Endothelial cell (in vitro differentiated cells): ENCODE data around the gene NUDT3. TPM values are rescaled to one million over a fixed set of nuclear protein-coding genes. Genes with fewer than 3 reads are reported as not detected.
"Not testable (repeated sequence)": the region's sequence is repeated elsewhere in the genome, so short reads cannot be mapped to it uniquely, and the experiment has no call there.

ENCODE experiments used
- DNase-seq: peaks from one replicate; pipeline ENCODE4 v3.0.0; 2021; ENCODE audit warnings: low spot score
- H3K27ac Mint-ChIP-seq: one replicate; pipeline ENCODE4 v1.8.0; 2021; ENCODE audit warnings: mixed read lengths, inconsistent platforms; ENCODE audit not compliant: unreplicated experiment
- H3K27me3 Mint-ChIP-seq: one replicate; pipeline ENCODE4 v1.8.0; 2021; ENCODE audit warnings: mild to moderate bottlenecking, moderate library complexity, mixed read lengths, inconsistent platforms; ENCODE audit not compliant: unreplicated experiment
- H3K36me3 Mint-ChIP-seq: one replicate; pipeline ENCODE4 v1.8.0; 2021; ENCODE audit warnings: mild to moderate bottlenecking, low read depth, mixed read lengths, inconsistent platforms; ENCODE audit not compliant: unreplicated experiment
- H3K4me1 Mint-ChIP-seq: one replicate; pipeline ENCODE4 v1.8.0; 2021; ENCODE audit warnings: mild to moderate bottlenecking, mixed read lengths, inconsistent platforms; ENCODE audit not compliant: unreplicated experiment
- H3K4me3 Mint-ChIP-seq: one replicate; pipeline ENCODE4 v1.8.0; 2021; ENCODE audit warnings: mild to moderate bottlenecking, mixed read lengths, inconsistent platforms; ENCODE audit not compliant: unreplicated experiment
- H3K9me3 Mint-ChIP-seq: one replicate; pipeline ENCODE4 v1.8.0; 2021; ENCODE audit warnings: mixed read lengths, inconsistent platforms; ENCODE audit not compliant: unreplicated experiment
- total RNA-seq: library from RNA; stranded (reverse); fragmentation: NEBNext Ultra II Directional; extraction: Animal tissue kit (Norgen Biotek cat#: 25700); gene quantifications from one replicate; pipeline ENCODE4 v1.2.1, GENCODE V29; 2021; ENCODE audit not compliant: unreplicated experiment
- TF ChIP-seq, protein P1 (sequence below): fragments of 200-600 bp; sonication (generic); IDR thresholded peaks from one replicate; pipeline ENCODE4 v1.5.0; 2021; ENCODE audit warnings: antibody characterized with exemption; ENCODE audit not compliant: unreplicated experiment

Gene NUDT3
- total RNA-seq, 1 donor from 2014 or later: 52.0 TPM

DNA sequence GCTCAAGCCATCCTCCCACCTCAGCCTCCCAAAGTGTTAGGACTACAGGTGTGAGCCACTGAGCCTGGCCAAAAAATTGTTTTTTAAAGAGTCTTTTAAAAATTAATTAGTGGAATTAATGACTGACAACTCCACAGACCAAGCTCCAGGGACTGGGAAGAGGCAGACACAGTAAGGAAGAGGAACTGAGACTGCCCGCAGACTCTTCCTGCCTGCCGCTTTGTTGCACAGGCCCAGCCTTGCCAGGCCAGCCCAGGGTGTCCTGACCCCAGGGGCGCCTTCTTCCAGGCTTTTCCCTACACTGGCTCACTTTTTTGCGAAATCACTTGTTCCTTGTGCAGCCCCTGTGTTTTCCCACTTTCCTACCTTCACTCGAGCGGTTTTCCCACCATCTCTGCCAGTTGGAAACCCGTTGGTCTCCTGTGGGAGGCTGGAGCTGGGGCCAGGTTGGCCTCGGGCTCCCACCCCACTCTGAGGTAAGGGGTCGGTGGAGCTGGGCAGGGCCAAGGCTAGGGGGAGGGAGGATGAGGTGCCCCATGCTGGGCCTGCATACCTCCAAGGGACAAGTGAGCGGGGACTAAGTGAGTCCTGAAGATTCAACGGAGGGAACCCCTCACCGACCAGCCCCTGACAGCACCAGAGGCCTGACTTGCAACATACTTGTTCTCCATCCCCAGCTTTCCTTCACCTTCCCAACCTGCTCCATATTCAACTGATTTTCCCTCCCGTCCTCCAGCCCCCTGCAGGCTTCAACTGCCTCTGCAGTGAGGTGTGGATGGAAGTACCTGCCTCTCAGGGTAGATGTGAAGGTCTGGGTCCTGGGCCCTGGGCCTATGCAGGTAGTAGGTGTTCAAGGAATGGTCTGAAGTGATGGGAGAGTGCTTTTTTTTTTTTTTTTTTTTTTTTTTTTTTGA is 120.2 kb downstream of the NUDT3 start:
- H3K27ac Mint-ChIP-seq: peak overlapping the region; percentile 94
- peak; percentile 22 for DNase-seq
- no peak overlapping the region for H3K4me3 Mint-ChIP-seq
- H3K36me3 Mint-ChIP-seq: peaks cover 4% of the 10 kb centered on the region
- TF ChIP-seq, protein P1, sequence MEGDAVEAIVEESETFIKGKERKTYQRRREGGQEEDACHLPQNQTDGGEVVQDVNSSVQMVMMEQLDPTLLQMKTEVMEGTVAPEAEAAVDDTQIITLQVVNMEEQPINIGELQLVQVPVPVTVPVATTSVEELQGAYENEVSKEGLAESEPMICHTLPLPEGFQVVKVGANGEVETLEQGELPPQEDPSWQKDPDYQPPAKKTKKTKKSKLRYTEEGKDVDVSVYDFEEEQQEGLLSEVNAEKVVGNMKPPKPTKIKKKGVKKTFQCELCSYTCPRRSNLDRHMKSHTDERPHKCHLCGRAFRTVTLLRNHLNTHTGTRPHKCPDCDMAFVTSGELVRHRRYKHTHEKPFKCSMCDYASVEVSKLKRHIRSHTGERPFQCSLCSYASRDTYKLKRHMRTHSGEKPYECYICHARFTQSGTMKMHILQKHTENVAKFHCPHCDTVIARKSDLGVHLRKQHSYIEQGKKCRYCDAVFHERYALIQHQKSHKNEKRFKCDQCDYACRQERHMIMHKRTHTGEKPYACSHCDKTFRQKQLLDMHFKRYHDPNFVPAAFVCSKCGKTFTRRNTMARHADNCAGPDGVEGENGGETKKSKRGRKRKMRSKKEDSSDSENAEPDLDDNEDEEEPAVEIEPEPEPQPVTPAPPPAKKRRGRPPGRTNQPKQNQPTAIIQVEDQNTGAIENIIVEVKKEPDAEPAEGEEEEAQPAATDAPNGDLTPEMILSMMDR: no peak
- H3K9me3 Mint-ChIP-seq: no peaks in the 10 kb centered on the region
- H3K4me1 Mint-ChIP-seq: peaks cover 46% of the 10 kb centered on the region
- H3K27me3 Mint-ChIP-seq: peaks cover 8% of the 10 kb centered on the region

DNA sequence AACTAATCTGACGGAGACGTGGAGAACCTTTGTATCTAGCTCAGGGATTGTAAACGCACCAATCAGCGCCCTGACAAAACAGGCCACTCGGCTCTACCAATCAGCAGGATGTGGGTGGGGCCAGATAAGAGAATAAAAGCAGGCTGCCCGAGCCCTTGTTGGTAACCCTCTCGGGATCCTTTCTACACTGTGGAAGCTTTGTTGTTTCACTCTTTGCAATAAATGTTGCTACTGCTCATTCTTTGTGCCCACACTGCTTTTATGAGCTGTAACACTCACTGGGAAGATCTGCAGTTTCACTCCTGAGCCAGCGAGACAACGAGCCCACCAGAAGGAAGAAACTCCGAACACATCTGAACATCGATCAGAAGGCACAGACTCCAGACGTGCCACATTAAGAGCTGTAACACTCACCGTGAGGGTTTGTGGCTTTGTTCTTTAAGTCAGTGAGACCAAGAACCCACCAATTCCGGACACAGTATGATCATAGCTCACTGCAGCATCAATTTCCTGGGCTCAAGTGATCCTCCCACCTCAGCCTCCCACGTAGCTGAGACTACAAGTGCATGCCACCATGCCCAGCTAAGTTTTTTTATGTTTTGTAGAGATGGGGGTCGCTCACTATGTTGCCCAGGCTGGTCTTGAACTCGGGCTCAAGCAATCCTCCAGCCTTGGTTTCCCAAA is 122.7 kb downstream of the NUDT3 start:
- not testable (repeated sequence) for H3K36me3 Mint-ChIP-seq, H3K27me3 Mint-ChIP-seq, H3K9me3 Mint-ChIP-seq, DNase-seq, H3K4me3 Mint-ChIP-seq, H3K27ac Mint-ChIP-seq
- H3K4me1 Mint-ChIP-seq: peaks cover 28% of the 10 kb centered on the region

DNA sequence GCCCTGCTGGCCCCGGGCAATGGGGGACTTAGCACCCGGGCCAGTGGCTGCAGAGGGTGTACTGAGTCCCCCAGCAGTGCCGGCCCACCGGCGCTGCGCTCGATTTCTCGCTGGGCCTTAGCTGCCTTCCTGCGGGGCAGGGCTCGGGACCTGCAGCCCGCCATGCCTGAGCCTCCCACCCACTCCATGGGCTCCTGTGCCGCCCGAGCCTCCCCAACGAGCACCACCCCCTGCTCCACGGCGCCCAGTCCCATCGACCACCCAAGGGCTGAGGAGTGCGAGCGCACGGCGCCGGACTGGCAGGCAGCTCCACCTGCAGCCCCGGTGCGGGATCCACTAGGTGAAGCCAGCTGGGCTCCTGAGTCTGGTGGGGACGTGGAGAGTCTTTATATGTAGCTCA is 123.3 kb downstream of the NUDT3 start:
- not testable (repeated sequence) for H3K4me3 Mint-ChIP-seq, DNase-seq, H3K27me3 Mint-ChIP-seq, H3K27ac Mint-ChIP-seq, H3K9me3 Mint-ChIP-seq
- Mint-ChIP-seq H3K36me3 (peaks cover 15% of the 10 kb centered on the region), H3K4me1 (peaks cover 23% of the 10 kb centered on the region)

DNA sequence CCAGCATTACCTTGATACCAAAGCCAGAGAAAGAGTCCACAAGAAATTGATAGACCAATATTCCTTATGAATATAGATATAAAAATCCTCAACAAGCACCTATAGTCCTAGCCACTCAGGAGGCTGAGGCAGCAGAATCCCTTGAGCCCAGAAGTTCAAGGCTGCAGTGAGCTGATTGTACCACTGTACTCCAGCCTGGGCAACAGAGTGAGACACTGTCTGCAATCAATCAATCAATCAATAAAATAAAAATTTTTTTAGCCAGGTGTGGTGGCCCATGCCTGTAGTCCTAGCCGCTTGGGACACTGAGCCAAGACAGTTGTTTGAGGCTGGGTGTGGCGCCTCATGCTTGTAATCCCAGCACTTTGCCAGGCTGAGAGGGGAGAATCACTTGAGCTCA is 124.7 kb downstream of the NUDT3 start:
- TF ChIP-seq, protein P1: no peak
- H3K4me1 Mint-ChIP-seq: peaks cover 11% of the 10 kb centered on the region
- H3K36me3 Mint-ChIP-seq: peaks cover 24% of the 10 kb centered on the region
- H3K9me3 Mint-ChIP-seq: no peaks in the 10 kb centered on the region
- H3K27ac Mint-ChIP-seq: no peak overlapping the region
- no peak for DNase-seq
- peaks cover 4% of the 10 kb centered on the region for H3K27me3 Mint-ChIP-seq
- H3K4me3 Mint-ChIP-seq: no peak overlapping the region

DNA sequence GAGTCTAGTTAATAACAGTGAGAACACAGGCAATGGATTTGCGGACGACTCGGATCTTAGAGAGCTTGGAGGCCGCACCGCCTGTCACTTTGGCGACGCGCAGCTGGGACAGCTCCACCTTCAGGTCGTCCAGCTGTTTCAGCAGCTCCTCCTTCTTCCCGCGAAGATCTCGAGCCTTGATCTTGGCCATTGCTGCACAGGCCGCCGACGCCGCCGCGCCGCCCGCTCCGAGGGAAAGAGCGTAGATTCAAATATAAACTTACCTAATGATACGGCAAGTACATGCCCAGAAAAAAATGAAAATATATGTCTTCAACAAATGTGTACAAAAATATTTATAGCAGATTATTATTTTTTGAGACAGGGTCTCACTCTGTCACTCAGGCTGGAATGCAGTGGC is 129.0 kb downstream of the NUDT3 start:
- not testable (repeated sequence) for H3K4me1 Mint-ChIP-seq

DNA sequence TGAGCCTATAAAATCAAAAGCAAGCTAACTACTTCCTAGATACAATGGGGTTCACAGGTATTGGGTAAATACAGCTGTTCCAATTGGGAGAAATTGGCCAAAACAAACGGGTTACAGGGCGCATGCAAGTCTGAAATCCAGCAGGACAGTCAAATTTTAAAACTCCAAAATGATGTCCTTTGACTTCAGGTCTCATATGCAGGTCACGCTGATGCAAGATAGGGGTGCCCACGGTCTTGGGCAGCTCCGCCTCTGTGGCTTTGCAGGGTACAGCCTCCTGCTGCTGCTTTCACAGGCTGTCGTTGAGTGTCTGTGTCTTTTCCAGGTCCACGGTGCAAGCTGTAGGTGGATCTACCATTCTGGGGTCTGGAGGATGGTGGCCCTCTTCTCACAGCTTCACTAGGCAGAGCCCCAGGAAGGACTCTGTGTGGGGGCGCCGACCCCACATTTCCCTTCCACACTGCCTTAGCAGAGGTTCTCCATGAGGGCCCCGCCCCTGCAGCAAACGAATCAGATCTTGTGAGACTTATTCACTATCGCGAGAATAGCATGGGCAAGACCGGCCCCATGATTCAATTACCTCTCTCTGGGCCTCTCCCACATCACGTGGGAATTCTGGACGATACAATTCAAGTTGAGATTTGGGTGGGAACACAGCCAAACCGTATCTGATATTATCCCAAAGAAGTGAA is 131.7 kb downstream of the NUDT3 start:
- H3K4me3 Mint-ChIP-seq: no peak overlapping the region
- peaks cover 31% of the 10 kb centered on the region for H3K36me3 Mint-ChIP-seq
- H3K4me1 Mint-ChIP-seq: no peaks in the 10 kb centered on the region
- no peak overlapping the region for H3K27ac Mint-ChIP-seq
- TF ChIP-seq, protein P1: no peak
- H3K9me3 Mint-ChIP-seq: no peaks in the 10 kb centered on the region
- DNase-seq: no peak
- H3K27me3 Mint-ChIP-seq: no peaks in the 10 kb centered on the region

More for the DNA sequence above, 129.0 kb downstream of the NUDT3 start:
- H3K9me3 Mint-ChIP-seq, H3K27ac Mint-ChIP-seq, DNase-seq, H3K27me3 Mint-ChIP-seq: not testable (repeated sequence)
- Mint-ChIP-seq H3K36me3 (peaks cover 31% of the 10 kb centered on the region), H3K4me3 (peak overlapping the region; percentile 51)
